A549 (cell line): ENCODE measurements around the gene PTCH2. TPM values are rescaled to one million over a fixed set of nuclear protein-coding genes. Genes with fewer than 3 reads are reported as not detected.
"Not testable (repeated sequence)": the region's sequence is repeated elsewhere in the genome, so short reads cannot be mapped to it uniquely, and the experiment has no call there.

Experiments
- ATAC-seq, 2 experiments: fragments of 200-7000 bp in 1 of 2; fragments of >200 bp in 1 of 2; cut with Nextera tagmentation in 1 of 2; cut with Tn5 transposase in 1 of 2; 3 replicates each; pipeline versions ENCODE4 v1.8.0 to v1.9.1; 2018 to 2020; ENCODE audit warnings: mild to moderate bottlenecking in 1 of 2, moderate library complexity in 1 of 2
- CTCF ChIA-PET: fragments of 300-600 bp; sonication (Branson Sonifier 250); formaldehyde crosslinking; extraction: SDS; loops from one replicate; lab custom pipeline; 2021; ENCODE audit warnings: antibody characterized with exemption, inconsistent platforms; lab: Yijun Ruan, JAX
- POLR2A ChIA-PET: fragments of 350-600 bp; formaldehyde crosslinking; extraction: SDS; loops from one replicate; lab custom pipeline; 2021; ENCODE audit warnings: antibody characterized with exemption, inconsistent platforms; lab: Yijun Ruan, JAX
- DNase-seq, 2 experiments: peaks; one replicate each; pipeline versions ENCODE4 v3.0.0 to v3.0.0-alpha.2; 2011 to 2016; ENCODE audit warnings: low read depth in 1 of 2, low spot score in 1 of 2
- FAIRE-seq: peaks from 2 replicates; lab custom pipeline; 2011; peaks lifted over from hg19 to GRCh38; lab: Jason Lieb, UNC
- H3K27ac ChIP-seq, 2 experiments: fragments of >200 bp; sonication (Bioruptor Twin); formaldehyde crosslinking; 3 replicates each; pipeline ENCODE4 v1.5.1; 2016 to 2017
- H3K4me1 ChIP-seq: fragments of >200 bp; sonication (Bioruptor Twin); formaldehyde crosslinking; 3 replicates; pipeline ENCODE4 v1.6.1; 2016
- H3K4me2 ChIP-seq: fragments of >200 bp; sonication (Bioruptor Twin); formaldehyde crosslinking; 3 replicates; pipeline ENCODE4 v1.6.1; 2016
- H3K4me3 ChIP-seq: fragments of >200 bp; sonication (Bioruptor Twin); formaldehyde crosslinking; 3 replicates; pipeline ENCODE4 v1.5.1; 2016
- H3K9me3 ChIP-seq: fragments of >200 bp; sonication (Bioruptor Twin); formaldehyde crosslinking; 3 replicates; pipeline ENCODE4 v1.6.1; 2016
- ATOH8 ChIP-seq: fragments of 250-450 bp; sonication (Bioruptor Pico); IDR thresholded peaks from 2 replicates; pipeline ENCODE4 v1.5.0; 2020; ENCODE audit warnings: low read depth, mild to moderate bottlenecking, moderate library complexity
- BHLHE40 ChIP-seq: IDR thresholded peaks from 2 replicates; pipeline ENCODE4 v1.6.1; 2012; ENCODE audit warnings: low read depth, low read length, inconsistent platforms
- CEBPB ChIP-seq, 2 experiments: fragments of >200 bp in 1 of 2; sonication (Bioruptor Twin) in 1 of 2; formaldehyde crosslinking in 1 of 2; IDR thresholded peaks; 2 replicates each; pipeline ENCODE4 v1.6.1; 2012 to 2016
- CHD2 ChIP-seq: fragments of 150-350 bp; IDR thresholded peaks from 2 replicates; pipeline ENCODE4 v1.6.1; 2014; ENCODE audit warnings: low read length; ENCODE audit not compliant: partially characterized antibody
- CHD4 ChIP-seq: fragments of 200-600 bp; sonication (generic); IDR thresholded peaks from 2 replicates; pipeline ENCODE4 v1.6.1; 2016; ENCODE audit warnings: antibody characterized with exemption, mild to moderate bottlenecking, borderline replicate concordance
- EHF ChIP-seq: fragments of 250-450 bp; sonication (Bioruptor Pico); IDR thresholded peaks from 2 replicates; pipeline ENCODE4 v1.5.0; 2020; ENCODE audit warnings: mild to moderate bottlenecking
- EHMT2 ChIP-seq: fragments of 200-600 bp; sonication (generic); IDR thresholded peaks from 2 replicates; pipeline ENCODE4 v1.6.1; 2016; ENCODE audit warnings: antibody characterized with exemption, low read depth, mild to moderate bottlenecking, moderate library complexity
- ELK1 ChIP-seq: fragments of 150-350 bp; IDR thresholded peaks from 2 replicates; pipeline ENCODE4 v1.6.1; 2014; ENCODE audit warnings: low read depth, mild to moderate bottlenecking, low read length
- GATA3 ChIP-seq: IDR thresholded peaks from 2 replicates; pipeline ENCODE4 v1.6.1; 2012; ENCODE audit warnings: borderline replicate concordance
- HDAC2 ChIP-seq: fragments of 200-600 bp; sonication (generic); IDR thresholded peaks from 2 replicates; pipeline ENCODE4 v1.6.1; 2016
- HOXA7 ChIP-seq: fragments of 250-450 bp; sonication (Bioruptor Pico); IDR thresholded peaks from 2 replicates; pipeline ENCODE4 v1.5.0; 2020; ENCODE audit warnings: mild to moderate bottlenecking, moderate library complexity
- HOXB5 ChIP-seq: fragments of 250-450 bp; sonication (Bioruptor Pico); IDR thresholded peaks from 2 replicates; pipeline ENCODE4 v1.5.0; 2020; ENCODE audit warnings: mild to moderate bottlenecking, moderate library complexity
- JUN ChIP-seq, 2 experiments: fragments of >200 bp; sonication (Bioruptor Twin); formaldehyde crosslinking; IDR thresholded peaks; 2 replicates in 1 of 2; 3 replicates in 1 of 2; pipeline ENCODE4 v1.6.1; 2016 to 2017
- JUNB ChIP-seq: fragments of >200 bp; sonication (Bioruptor Twin); formaldehyde crosslinking; IDR thresholded peaks from 2 replicates; pipeline ENCODE4 v1.6.1; 2016
- KDM1A ChIP-seq: fragments of 200-600 bp; sonication (generic); IDR thresholded peaks from 2 replicates; pipeline ENCODE4 v1.6.1; 2016; ENCODE audit warnings: low read depth, mild to moderate bottlenecking
- MAFK ChIP-seq: fragments of 450-650 bp; IDR thresholded peaks from 2 replicates; pipeline ENCODE4 v1.6.1; 2014; ENCODE audit not compliant: partially characterized antibody
- MAX ChIP-seq: IDR thresholded peaks from 2 replicates; pipeline ENCODE4 v1.6.1; 2012
- MAZ ChIP-seq: fragments of 150-350 bp; IDR thresholded peaks from 2 replicates; pipeline ENCODE4 v1.6.1; 2014; ENCODE audit warnings: antibody characterized with exemption, low read depth, low read length, borderline replicate concordance
- NFE2L2 ChIP-seq: fragments of 150-350 bp; conservative IDR thresholded peaks from 2 replicates; pipeline ENCODE4 v1.6.1; 2014; ENCODE audit warnings: low read length
- POLR2AphosphoS2 ChIP-seq: conservative IDR thresholded peaks from 2 replicates; pipeline ENCODE4 v1.6.1; 2012; ENCODE audit warnings: low read length, improper control_type of control experiment, inconsistent platforms
- RAD21 ChIP-seq, 2 experiments: fragments of >200 bp in 1 of 2; sonication (Bioruptor Twin) in 1 of 2; formaldehyde crosslinking in 1 of 2; IDR thresholded peaks in 1 of 2; conservative IDR thresholded peaks in 1 of 2; 2 replicates in 1 of 2; 3 replicates in 1 of 2; pipeline ENCODE4 v1.6.1; 2012 to 2018; ENCODE audit warnings: inconsistent platforms in 1 of 2
- RARB ChIP-seq: fragments of 250-450 bp; sonication (Bioruptor Pico); IDR thresholded peaks from 2 replicates; pipeline ENCODE4 v1.8.0; 2021; ENCODE audit warnings: mild to moderate bottlenecking, moderate library complexity
- TFCP2L1 ChIP-seq: fragments of 250-450 bp; sonication (Bioruptor Pico); IDR thresholded peaks from 2 replicates; pipeline ENCODE4 v1.5.0; 2021; ENCODE audit warnings: mild to moderate bottlenecking
- TP53 ChIP-seq: fragments of 250-450 bp; sonication (Bioruptor Pico); IDR thresholded peaks from 2 replicates; pipeline ENCODE4 v1.5.0; 2021; ENCODE audit warnings: mild to moderate bottlenecking, moderate library complexity
- USF2 ChIP-seq: fragments of 450-650 bp; IDR thresholded peaks from 2 replicates; pipeline ENCODE4 v1.6.1; 2014; ENCODE audit warnings: antibody characterized with exemption
- ZC3H11A ChIP-seq: fragments of 450-650 bp; IDR thresholded peaks from 2 replicates; pipeline ENCODE4 v1.6.1; 2014; ENCODE audit warnings: antibody characterized with exemption, mild to moderate bottlenecking
- ZSCAN20 ChIP-seq: fragments of 250-450 bp; sonication (Bioruptor Pico); IDR thresholded peaks from 2 replicates; pipeline ENCODE4 v1.8.0; 2022; ENCODE audit warnings: mild to moderate bottlenecking, moderate library complexity
- WGBS: methylation state at CpG from one replicate; pipeline ENCODE4 v1.1.6; 2017; ENCODE audit errors: missing lambda C conversion rate; 5-methylcytosine and 5-hydroxymethylcytosine counted together
- polyA plus RNA-seq, 4 experiments: library from polyadenylated mRNA; depleted of rRNA in 3 of 4; stranded (reverse); fragments of >200 nt; fragmentation: RNase III in 1 of 4; extraction: RNeasy Plus Mini Kit Qiagen cat#74134 plus additional on column Dnase treatment in 1 of 4; gene quantifications; 2 replicates in 3 of 4; 3 replicates in 1 of 4; pipeline ENCODE4 v1.2.3, GENCODE V29; 2011 to 2017

PTCH2 gene
- polyA plus RNA-seq, 2 of the 4 experiments (the other 2 are of a cell fraction), result 0.14 to 0.32 TPM

- POLR2A ChIA-PET, result interaction anchor here (4.0 kb wide), 1 partner anchor 11 kb away, joined by 34 read pairs; the partner anchor contains the start of gene PLK3
- FAIRE-seq, result no peak
- H3K4me3 ChIP-seq, result no peak overlapping the region
- no peak for TF ChIP-seq KDM1A
- no peak for TF ChIP-seq JUNB
- no peak for TF ChIP-seq RAD21 (conservative IDR thresholded peaks at IDR 0.05 in 1 of 2, IDR thresholded peaks at IDR 0.05 in 1 of 2)
- TF ChIP-seq ATOH8, result no peak
- no peak for TF ChIP-seq TP53 (CRISPR knock-in tag)
- TF ChIP-seq MAFK, result no peak
- TF ChIP-seq HDAC2, result no peak
- TF ChIP-seq TFCP2L1, result no peak
- no peak for TF ChIP-seq MAZ
- TF ChIP-seq EHF, result no peak
- no peak for TF ChIP-seq MAX
- no peak for TF ChIP-seq ELK1
- no peak for TF ChIP-seq EHMT2
- TF ChIP-seq CHD4, result no peak
- TF ChIP-seq ZSCAN20, result no peak
- TF ChIP-seq HOXA7 (CRISPR knock-in tag), result no peak
- no peak for TF ChIP-seq CHD2
- no peak for TF ChIP-seq RARB
- TF ChIP-seq USF2, result no peak
- TF ChIP-seq, all 56 proteins: peak for 0
- Histone ChIP-seq H3K27ac (peak overlapping the region; percentile 41 to 98), H3K9me3 (no peaks in the 10 kb centered on the region), H3K4me1 (peaks cover 75% of the 10 kb centered on the region), H3K4me2 (peak overlapping the region; percentile 24)
- no peak for DNase-seq
- CTCF ChIA-PET, result interaction anchor here (5.8 kb wide), 1 partner anchor 12 kb away, joined by 41 read pairs; the partner anchor contains the start of gene PLK3
- 91% methylated on average over 8 of the region's 8 CpGs for WGBS
- no peak for ATAC-seq
These were observed 31.8 kb downstream of the PTCH2 start for GRCh38 chr1:44811234-44811633.

GRCh38 chr1:44810762-44811105 lies 32.3 kb downstream of the PTCH2 start:
- not testable (repeated sequence) for DNase-seq
- TF ChIP-seq POLR2AphosphoS2, result 0 out of 2 replicates have a peak, but pooled peaks have one; percentile 38
- TF ChIP-seq, all 56 proteins: peak for 1; not testable (repeated sequence) for 55
- FAIRE-seq, ATAC-seq, H3K4me3 ChIP-seq, H3K9me3 ChIP-seq: not testable (repeated sequence)
- Histone ChIP-seq H3K27ac (peak overlapping the region; percentile 98 to 99), H3K4me1 (peaks cover 80% of the 10 kb centered on the region), H3K4me2 (peak overlapping the region; percentile 81)
- ChIA-PET CTCF (interaction anchor here (5.8 kb wide), 1 partner anchor 11 kb away, joined by 41 read pairs; the partner anchor contains the start of gene PLK3), POLR2A (interaction anchor here (3.4 kb wide), 1 partner anchor 10 kb away, joined by 40 read pairs; the partner anchor contains the start of gene PLK3)
- 96% methylated on average over 4 of the region's 4 CpGs for WGBS

GRCh38 chr1:44810101-44810761 lies 32.8 kb downstream of the PTCH2 start:
- CTCF ChIA-PET, result interaction anchor here (0.6 to 2.4 kb wide), 4 partner anchors 8 to 80 kb away, joined by 3 to 23 read pairs (median 13); partner anchors contain the start of genes PLK3 and RNU5D-1
- peaks cover 81% of the 10 kb centered on the region for H3K4me1 ChIP-seq

More at GRCh38 chr1:44810101-44810761, 32.8 kb downstream of the PTCH2 start:
- POLR2A ChIA-PET, result interaction anchor here (1.7 to 3.9 kb wide), 3 partner anchors 8 to 89 kb away, joined by 5 to 57 read pairs (median 40); partner anchors contain the start of gene PLK3
- DNase-seq, result peak in 1 of 2 experiments; percentile 50
- no peak overlapping the region for H3K4me3 ChIP-seq
- H3K9me3 ChIP-seq, result no peaks in the 10 kb centered on the region
- H3K4me2 ChIP-seq, result peak overlapping the region; percentile 81
- TF ChIP-seq GATA3 (no peak), MAZ (no peak), MAX (0 out of 2 replicates have a peak, but pooled peaks have one; percentile 13), HOXB5 (CRISPR knock-in tag) (no peak), RAD21 (conservative IDR thresholded peaks at IDR 0.05 in 1 of 2, IDR thresholded peaks at IDR 0.05 in 1 of 2) (no peak), CEBPB (IDR thresholded peaks at IDR 0.05) (no peak), JUN (IDR thresholded peaks at IDR 0.05) (peak in 1 of 2 experiments; percentile 18; a peak in 2 of 5 replicates), BHLHE40 (no peak), ZC3H11A (no peak), JUNB (no peak), NFE2L2 (no peak), MAFK (no peak)
- 35% methylated on average over 7 of the region's 12 CpGs for WGBS
- no peak for ATAC-seq
- no peak for FAIRE-seq
- peak overlapping the region; percentile 98 to 99 for H3K27ac ChIP-seq
